ENCODE measurements around the gene SALL1.

SALL1 gene

GRCh38 chr16:51121850-51122249 is 29.2 kb downstream of the SALL1 start:
- no peak for TF ChIP-seq CTCF (IDR thresholded peaks at IDR 0.05; ENCODE audit: low read depth, low read length)
- DNase-seq = no peak
- H3K4me3 ChIP-seq (ENCODE audit: low read depth, low read length) = no peak overlapping the region
- H3K27ac ChIP-seq = no peak overlapping the region
- no peaks in the 10 kb centered on the region for H3K9me3 ChIP-seq (ENCODE audit: severe bottlenecking)
- H3K36me3 ChIP-seq = no peaks in the 10 kb centered on the region
- no peaks in the 10 kb centered on the region for H3K27me3 ChIP-seq (ENCODE audit: insufficient read depth, low read depth, severe bottlenecking)

- H3K27me3 ChIP-seq (ENCODE audit: insufficient read depth, low read depth, severe bottlenecking) = no peaks in the 10 kb centered on the region
- no peak for TF ChIP-seq CTCF (IDR thresholded peaks at IDR 0.05; ENCODE audit: low read depth, low read length)
- no peak overlapping the region for H3K27ac ChIP-seq
- no peaks in the 10 kb centered on the region for H3K36me3 ChIP-seq
- no peak for DNase-seq
- H3K4me3 ChIP-seq (ENCODE audit: low read depth, low read length) = no peak overlapping the region
- H3K9me3 ChIP-seq (ENCODE audit: severe bottlenecking) = no peaks in the 10 kb centered on the region
Observed at GRCh38 chr16:51120730-51121347, 30.2 kb downstream of the SALL1 start.

- no peak for DNase-seq
- Histone ChIP-seq H3K4me3 (ENCODE audit: low read depth, low read length) (no peak overlapping the region), H3K36me3 (no peaks in the 10 kb centered on the region), H3K27me3 (ENCODE audit: insufficient read depth, low read depth, severe bottlenecking) (no peaks in the 10 kb centered on the region), H3K27ac (no peak overlapping the region), H3K9me3 (ENCODE audit: severe bottlenecking) (no peaks in the 10 kb centered on the region)
- TF ChIP-seq CTCF (IDR thresholded peaks at IDR 0.05; ENCODE audit: low read depth, low read length) = no peak
Observed at GRCh38 chr16:51119973-51120729, 30.9 kb downstream of the SALL1 start.

GRCh38 chr16:51119556-51119955 is 31.5 kb downstream of the SALL1 start:
- DNase-seq = peak; percentile 38
- Histone ChIP-seq H3K27ac (no peak overlapping the region), H3K36me3 (no peaks in the 10 kb centered on the region), H3K9me3 (ENCODE audit: severe bottlenecking) (no peaks in the 10 kb centered on the region), H3K4me3 (ENCODE audit: low read depth, low read length) (no peak overlapping the region), H3K27me3 (ENCODE audit: insufficient read depth, low read depth, severe bottlenecking) (no peaks in the 10 kb centered on the region)
- peak; percentile 25; the same call in 1 of the 2 replicates for TF ChIP-seq CTCF (IDR thresholded peaks at IDR 0.05; ENCODE audit: low read depth, low read length)

GRCh38 chr16:51116353-51116752 is 34.7 kb downstream of the SALL1 start:
- TF ChIP-seq CTCF (IDR thresholded peaks at IDR 0.05; ENCODE audit: low read depth, low read length) = no peak
- no peak overlapping the region for H3K27ac ChIP-seq
- DNase-seq = no peak
- H3K9me3 ChIP-seq (ENCODE audit: severe bottlenecking) = no peaks in the 10 kb centered on the region
- H3K27me3 ChIP-seq (ENCODE audit: insufficient read depth, low read depth, severe bottlenecking) = no peaks in the 10 kb centered on the region
- no peaks in the 10 kb centered on the region for H3K36me3 ChIP-seq
- H3K4me3 ChIP-seq (ENCODE audit: low read depth, low read length) = no peak overlapping the region
